SIG-M5 (cell line): ENCODE results near the gene C2orf72.
"Not testable (repeated sequence)": the region's sequence is repeated elsewhere in the genome, so short reads cannot be mapped to it uniquely, and the experiment has no call there.

ENCODE experiments used
- DNase-seq: peaks from one replicate; lab custom pipeline; 2025; lab: John Stamatoyannopoulos, UW

C2orf72 gene

DNA sequence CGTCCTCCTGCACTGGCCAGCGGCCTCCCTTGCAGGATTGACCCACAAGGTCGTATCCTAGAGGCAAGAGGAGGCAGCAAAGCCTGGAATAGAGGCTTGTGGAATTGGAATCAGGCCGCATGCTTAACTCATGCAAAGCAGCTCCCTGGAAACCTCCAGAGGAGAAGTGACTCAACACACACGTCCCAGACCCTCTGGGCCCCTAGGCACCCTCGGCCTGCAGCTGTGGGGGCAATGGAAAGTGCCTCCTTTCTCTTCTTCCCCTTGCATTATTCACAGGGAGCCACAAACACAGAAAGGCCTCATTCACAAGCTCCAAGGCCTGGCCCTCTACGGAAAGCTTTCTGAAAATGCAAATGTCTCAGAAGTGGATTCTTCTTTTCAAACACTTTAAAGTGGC is 21.8 kb upstream of the C2orf72 start:
- DNase-seq = no peak

DNA sequence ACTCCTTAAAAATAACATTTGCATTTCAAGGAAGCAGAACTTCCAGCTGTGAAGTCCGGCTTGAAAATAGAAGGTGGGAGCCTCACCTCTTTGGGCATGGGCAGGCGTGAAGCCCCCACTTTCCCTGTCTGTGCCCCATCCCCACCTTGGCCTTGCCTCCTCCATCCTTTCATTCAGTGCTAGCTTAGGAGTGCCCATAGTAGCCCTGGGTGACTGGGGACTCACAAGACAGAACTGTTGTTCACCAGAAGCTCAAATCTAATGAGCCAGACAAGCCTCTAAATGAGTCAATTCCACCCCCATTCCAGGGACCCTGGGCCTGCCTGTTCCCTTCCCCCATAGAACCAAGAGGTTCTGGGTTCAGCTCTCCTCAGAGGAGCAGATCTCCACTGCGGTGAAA is 21.4 kb upstream of the C2orf72 start:
- no peak for DNase-seq

DNA sequence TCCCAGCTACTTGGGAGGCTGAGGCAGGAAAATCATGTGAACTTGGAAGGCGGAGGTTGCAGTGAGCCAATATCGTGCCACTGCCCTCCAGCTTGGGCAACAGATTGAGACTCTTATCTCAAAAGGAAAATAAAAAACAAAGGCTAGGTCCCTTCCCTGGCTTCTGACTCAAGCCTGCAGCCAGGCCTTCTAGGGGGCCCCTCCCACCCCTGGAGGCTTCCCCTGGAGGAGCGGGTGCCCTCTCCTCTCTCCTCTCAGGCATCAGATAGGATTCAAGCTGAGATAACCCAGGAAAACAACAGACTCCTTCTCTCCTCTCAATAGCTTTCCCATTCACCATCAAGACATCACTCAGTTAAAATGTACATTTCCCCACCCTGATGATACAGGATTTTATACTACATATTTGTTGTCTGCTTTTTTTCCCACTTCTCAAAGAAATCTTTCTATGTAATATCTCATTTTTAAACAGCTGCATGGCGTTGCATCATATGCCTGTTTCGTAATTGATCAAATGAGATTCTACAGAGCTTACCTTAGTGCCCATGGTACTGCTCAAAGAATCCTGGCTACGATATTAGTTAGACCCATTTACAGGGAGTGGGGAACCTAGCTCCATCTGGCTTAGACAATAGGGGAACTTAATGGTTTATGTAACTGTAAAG is 20.6 kb upstream of the C2orf72 start:
- DNase-seq = no peak

DNA sequence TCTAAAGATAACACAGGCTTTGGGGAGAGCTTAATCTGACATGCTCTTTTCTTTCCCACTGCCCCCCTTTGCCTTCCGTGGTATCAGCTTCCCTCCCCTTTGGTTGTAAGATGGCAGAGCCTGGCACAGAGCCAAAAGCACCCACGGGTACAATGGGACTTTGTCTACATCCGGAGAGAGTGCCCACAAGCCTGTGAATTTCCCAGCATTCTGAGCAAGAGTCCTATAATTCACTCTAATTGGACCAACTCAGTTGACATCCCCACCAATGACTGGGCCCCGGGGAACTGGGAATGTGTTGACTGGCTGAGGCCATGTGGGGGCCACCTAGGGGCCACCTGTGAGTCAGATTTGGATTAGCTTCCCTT is 20.1 kb upstream of the C2orf72 start:
- no peak for DNase-seq

DNA sequence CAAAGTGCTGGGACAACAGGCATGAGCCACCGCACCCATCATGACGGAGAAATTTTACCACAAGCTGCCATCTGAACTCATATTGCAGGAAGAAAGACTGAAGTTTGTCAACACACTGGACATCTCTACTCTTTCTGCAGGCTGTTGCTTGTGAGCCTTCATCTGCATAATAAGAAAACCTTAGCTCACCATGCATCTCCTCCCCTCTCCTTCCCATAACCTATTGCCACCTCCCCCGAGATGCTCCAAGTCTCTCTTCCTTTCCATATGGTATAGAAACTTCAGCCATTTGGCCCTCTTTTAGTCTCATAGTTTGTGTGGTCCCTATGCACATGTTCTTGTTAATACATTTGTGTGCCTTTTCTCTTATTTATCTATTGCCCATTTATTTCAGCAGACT is 19.1 kb upstream of the C2orf72 start:
- no peak for DNase-seq

DNA sequence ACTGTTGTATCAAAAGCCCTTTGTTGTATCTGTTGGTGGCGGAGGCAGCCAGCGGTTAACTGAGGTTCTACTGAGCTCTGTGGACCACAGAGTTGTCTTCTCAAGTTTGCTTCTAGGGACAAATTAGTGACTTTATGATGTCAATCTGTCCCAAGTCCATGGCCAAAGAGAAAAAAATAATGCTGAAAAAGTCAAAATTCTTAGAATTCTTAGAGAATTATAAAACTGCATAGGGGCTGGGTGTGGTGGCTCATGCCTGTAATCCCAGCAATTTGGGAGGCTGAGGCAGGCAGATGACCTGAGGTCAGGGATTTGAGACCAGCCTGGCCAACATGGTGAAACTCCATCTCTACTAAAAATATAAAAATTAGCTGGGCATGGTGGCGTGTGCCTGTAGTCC is 12.3 kb upstream of the C2orf72 start:
- not testable (repeated sequence) for DNase-seq

DNA sequence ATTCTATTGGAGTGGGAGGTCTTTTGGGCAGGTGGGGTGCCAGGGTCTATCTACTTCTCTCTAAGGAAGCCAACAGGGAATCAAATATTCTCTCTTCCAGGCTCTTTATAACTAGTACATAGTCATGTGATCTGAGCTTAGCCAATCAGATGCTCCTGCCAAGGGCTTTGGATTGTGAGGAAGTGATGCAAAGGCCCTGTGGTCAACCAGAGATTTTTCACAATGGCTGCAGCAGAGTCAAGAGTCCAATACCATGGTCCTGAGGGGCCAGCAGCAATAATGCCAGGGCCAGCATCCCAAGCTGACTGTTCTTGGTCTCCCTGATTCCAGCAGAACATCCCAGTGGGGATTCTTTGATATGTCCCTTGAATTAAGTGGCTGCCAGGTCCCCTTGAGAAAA is 8.4 kb upstream of the C2orf72 start:
- DNase-seq = no peak

DNA sequence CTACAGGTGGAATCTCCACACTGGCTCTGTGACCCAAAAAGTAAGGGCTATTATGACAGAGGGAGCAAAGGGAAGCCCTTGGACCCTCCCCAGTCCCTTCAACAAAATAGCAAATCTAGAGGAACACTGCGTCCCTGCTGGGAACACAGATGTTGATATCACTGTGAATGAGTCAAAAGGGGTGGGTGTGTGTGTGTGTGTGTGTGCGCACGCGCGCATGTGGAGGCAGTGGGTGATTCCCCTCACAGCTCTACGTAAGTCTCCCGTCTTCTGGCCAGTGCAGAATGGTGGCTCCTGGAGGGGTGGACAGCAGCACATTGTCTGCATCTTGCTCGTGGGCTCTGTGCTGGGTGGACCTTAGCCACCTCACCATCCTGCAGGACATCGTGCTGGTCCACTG is 7.8 kb upstream of the C2orf72 start:
- no peak for DNase-seq

DNA sequence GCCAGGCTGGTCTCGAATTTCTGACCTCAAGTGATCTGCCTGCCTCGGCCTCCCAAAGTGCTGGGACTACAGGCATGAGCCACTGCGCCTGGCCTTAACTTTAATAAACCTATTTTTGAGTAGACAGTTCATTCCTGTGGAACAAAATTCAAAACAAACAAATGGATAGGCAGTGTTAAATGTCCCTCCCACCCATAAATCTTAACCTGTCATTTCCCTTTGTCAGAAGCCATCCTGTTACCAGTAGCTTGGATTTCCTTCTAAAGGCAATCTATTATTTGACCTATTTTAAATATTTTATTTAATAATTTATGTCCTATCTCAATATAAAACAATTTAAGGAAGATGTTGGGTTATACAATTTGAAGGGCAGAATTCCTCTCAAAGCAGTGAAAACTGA is 6.6 kb upstream of the C2orf72 start:
- no peak for DNase-seq

DNA sequence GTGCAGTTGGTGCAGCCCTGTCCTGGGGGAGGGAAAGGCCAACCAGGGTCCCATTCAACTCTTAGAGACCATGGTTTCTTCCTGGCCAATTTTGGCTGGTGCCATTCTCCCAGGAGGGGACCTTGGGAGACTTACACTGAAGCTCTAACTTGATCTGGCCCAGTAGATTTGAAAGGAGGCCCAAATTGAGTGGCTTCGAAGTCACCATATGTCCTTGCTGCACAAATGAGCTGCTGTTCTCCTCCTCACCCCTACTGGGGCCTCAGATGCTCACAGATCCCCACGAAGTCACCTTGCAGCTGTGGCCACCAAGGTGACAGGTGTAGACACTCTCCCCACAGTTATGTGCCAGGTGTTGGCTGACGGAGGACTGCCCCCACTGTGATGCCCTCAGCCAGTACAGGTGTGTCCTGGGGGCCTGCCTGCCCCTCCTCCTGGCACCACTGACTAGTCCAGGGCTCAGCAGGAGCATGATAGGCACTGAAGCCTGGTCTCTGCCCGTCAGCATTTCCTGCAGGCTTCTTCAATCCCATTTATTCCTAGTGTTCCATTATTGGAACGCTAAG is 4.7 kb upstream of the C2orf72 start:
- no peak for DNase-seq

DNA sequence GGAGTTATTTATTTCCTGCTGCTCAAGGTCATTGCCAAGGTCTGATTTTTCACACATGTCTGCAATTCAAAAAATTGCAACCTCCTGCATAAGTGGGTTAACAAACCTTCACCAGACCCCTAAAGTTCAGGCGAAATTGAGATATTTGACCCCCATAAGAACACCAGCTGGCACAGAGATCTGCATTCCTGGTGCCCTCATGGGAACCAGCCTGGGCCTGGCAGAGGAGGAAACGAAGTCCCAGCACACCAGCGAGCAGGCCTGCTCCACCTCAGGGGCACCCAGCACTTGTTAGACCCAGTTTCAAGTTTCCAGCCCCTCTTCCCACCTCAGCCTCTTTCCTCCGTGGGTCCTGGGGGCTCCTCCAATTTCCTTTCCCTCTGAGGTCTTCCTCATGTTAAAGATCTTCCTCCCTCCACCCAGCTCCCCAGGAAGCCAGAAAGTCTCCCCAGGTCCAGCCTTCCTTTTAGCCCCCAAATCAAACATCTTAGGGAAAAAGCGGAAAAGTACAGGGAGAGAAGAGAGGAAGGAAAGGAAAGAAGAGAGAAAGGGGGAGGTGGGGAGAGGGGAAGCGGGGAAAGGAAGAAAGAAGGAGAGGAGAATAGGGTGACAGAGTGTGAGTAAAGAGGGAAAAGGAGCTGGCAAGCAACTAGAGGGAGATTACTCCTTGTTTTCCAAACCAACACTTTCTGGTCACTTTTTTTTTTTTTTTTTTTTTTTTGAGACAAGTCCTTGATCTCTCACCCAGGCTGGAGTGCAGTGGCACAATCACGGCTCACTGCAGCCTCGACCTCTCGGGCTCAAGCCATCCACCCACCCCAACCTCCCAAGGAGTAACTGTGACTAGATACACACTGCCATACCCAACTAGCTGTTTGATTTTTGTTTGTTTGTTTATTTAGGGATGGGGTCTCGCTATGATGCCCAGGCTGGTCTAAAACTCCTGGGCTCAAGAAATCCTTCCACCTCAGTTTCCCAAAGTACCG is 3.9 kb upstream of the C2orf72 start:
- DNase-seq = no peak

DNA sequence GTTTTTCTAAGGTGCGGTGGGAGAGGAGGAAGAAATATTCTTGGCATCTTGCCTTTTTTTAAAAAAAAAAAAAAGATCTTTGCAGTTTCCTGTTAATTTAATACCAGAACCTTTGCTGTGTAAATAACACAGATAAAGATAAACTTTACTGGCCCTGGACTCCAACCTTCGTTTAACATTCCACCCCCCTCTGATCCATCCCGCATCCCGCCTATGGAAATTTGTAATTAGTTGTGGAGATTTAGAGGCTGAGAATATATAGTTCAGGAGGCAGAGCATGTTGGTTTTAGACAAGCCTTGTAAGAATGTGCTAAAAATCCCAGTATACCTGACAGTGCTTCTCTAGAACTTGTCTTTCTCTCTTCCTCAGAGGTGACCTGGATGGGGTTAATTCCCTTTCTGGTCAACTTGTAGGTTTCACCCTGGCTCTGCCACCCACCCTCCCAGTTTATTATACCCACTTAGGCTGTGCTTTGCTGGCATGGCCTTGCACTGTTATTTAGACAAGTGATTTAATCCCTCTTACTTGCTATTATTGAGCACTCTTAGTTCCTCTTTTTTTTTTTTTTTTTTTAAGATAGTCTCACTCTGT is 2.9 kb upstream of the C2orf72 start:
- no peak for DNase-seq

DNA sequence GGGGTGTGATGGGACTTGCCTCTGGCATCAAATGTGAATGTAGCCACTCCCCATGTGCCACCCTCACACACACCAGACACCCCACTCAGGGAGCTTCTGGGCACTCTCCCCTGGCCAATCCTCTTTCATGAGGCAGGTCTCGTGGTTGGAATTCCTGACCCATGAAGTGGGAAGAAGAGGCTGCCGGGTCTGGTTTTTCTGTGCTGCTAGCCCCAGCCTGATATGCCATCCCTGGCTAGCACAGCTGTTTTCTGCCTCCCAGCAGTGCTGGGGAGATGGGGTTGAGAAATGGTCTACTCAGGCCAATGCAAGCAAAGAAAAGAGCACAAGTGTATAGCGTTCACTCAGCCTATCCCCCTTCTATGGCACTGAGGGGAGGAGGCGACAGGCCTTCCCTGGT is 1.2 kb upstream of the C2orf72 start:
- DNase-seq = no peak

DNA sequence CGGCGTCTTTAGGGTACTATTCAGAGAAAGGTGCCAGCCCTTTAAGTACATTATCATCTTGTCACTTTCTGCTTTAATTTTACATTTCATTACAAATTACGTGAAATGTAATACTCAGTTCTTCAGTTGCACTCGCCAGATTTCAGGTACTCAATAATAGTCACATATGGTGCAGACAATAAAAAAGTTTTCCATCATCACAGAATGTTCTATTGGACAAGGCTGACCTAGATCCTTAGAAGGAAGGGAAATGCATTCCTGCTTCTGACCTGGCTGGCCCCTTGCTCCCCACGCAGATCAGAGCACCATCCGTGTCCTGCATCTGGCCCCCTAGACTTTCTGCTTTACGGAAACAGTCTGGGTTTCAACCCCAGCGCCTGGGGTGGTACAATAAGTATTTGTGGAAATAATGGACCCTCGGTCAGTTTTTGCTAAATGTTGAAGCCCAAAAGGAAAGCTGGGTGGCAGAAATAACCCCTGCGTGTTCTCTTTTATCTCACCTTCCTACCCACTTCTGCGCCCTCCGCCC is 681 bp upstream of the C2orf72 start:
- no peak for DNase-seq

DNA sequence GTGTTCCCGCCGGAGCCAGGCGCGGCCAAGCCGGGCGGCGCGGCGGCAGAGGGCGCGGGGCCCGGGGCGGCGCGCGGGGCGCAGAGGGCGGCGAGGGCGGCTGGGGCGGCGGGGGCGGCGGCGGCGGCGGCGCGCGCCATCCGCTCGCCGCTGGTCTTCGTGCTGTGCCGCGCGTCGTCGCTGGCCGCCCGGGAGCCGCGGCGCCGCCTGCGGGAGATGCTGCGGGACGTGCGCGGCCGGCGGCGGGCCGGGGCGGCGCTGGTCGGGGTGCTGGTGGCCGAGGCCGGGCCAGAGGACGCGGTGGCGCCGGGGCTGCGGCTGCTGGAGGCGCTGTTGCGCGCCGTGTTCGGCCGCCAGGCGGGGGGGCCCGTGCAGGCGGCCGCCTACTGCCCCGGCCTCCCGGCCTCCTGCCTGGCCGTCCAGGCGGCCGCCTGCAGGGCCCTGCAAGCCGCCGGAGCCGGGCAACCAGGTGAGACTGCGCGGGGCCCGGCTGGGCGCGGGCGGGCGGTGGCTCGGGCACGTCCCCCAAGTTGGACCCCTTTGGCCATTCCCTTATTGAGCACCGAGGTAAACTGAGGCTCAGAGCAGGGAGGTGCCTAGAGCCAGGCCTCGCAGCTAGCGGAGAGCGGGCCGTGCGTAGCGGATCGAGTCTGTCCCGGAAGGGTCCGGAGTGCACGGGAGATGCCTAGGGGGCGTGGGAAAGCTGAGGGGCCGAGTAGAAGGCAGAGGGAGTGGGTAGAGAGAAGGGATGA is 584 bp downstream of the C2orf72 start:
- DNase-seq = no peak

DNA sequence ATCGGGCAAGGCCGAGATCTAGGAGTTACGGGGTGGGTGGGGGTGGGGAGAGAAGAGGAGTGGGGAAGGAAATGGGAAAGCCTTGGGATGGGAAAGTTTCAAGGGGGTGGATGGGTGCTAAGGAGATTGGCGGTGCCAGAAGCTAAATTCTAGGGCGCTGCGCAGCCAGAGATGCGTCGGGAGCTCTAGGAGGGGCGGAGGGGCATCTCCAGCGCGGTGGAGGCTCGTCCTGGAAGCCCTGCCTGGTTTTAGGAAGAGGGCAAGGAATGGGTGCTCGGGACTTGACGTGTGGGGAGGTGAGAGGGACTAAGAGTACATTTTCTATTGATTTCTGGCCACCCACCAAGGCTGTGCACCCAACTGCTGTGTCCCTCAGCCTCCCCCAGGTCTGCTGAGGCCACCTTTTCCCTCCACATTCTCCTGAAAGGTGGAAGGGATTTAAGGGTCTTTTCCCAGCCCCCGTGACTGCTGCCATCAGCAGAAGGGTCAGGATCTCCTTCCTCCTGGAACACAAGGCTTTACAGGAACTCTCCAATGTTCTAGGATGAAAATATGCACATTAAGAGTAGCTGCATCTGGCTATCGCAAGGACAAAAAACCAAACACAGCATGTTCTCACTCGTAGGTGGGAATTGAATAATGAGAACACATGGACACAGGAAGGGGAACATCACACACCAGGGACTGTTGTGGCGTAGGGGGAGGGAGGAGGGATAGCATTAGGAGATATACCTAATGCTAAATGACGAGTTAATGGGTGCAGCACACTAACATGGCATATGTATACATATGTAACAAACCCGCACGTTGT is 1.4 kb downstream of the C2orf72 start:
- no peak for DNase-seq

DNA sequence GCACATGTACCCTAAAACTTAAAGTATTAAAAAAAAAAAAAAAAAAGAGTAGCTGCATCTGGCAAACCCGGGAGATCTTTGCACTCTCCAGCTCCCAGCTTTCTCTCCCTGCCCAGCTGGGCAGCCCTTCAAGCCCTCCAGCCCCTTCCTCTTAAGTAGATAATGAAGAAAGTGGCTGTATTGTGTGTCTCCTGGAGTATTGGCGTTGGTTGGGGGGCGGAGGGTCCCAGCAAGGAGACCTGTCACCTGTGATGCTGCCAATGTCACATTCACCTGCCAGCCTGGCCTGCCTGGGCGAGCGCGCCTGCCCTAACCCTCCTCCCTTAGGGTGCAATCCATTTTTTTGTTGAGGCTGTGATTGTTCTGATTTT is 2.0 kb downstream of the C2orf72 start:
- no peak for DNase-seq

DNA sequence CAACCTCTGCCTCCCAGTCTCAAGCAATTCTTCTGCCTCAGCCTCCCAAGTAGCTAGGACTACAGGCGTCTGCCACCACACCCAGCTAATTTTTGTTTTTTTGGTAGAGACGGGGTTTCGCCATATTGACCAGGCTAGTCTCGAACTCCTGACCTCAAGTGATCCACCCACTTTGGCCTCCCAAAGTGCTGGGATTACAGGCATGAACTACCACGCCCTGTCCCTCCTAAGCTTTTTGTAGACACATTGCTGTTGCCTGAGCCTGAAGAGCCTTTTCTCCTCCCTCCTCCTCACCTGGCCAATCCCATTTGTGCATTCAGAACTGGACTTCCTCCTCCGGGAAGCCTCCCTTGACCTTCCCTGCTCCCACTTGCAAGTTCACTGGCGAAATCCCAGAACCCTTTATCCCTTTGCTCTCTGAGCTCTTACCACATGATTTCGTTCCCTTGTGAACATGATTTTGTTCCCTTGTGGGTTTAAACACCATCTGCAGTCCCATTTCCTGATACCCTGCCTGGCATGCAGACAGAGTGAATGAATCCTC is 2.6 kb downstream of the C2orf72 start:
- no peak for DNase-seq

DNA sequence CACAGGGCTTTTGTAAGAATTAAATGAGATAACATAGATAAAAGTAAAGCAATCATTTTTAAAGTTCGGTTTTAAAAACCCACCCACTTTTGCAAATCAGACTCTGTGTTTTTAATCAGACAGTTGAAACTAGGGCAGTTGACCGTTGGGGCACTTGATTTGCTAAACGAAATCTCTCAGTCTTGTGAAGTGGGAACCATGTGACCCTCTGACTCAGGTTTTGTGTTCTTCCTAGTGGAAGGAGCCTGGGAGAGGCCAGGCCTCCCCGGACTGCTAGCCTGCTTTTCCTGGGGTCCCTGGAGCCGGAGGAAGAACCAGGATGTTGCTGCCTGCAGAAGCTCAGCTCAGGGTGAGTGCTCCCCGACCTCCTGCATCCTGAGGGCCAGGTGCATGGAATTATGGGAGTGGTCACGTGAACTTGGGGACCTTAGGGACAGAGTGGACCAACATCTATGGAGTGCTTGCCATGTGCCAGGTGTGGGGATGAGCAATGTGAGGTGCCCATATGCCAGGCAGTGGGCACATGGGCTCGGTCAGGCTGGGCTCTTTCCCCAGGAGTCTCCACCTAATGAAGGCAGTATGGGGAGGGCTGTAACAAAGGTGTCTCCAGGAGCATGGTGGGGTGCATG is 3.9 kb downstream of the C2orf72 start:
- DNase-seq = no peak

DNA sequence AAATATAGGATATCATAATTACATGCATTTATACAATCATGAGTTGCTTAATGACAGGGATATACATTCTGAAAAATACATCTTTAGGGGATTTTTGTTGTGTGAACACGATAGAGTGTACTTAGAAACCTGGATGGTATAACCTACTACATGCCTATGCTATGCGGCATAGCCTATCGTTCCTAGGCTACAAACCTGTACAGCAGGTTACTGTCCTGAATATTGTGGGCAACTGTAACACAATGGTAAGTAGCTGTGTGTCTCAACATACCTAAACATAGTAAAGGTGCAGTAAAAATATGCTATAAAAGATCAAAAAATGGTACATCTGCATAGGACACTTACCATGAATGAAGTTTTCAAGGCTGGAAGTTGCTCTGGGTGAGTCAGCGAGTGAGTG is 6.5 kb downstream of the C2orf72 start:
- no peak for DNase-seq
